Nephron progenitor cell (in vitro differentiated cells): Measurements from ENCODE around the gene LIME1.

Experiments used
- DNase-seq: peaks from one replicate; pipeline ENCODE4 v3.0.0; 2021
- H3K27ac Mint-ChIP-seq: 2 replicates; pipeline ENCODE4 v1.8.0; 2021; ENCODE audit warnings: mild to moderate bottlenecking, moderate library complexity, mixed read lengths
- H3K27me3 Mint-ChIP-seq: 2 replicates; pipeline ENCODE4 v1.8.0; 2021; ENCODE audit warnings: mild to moderate bottlenecking, low read depth, mixed read lengths; ENCODE audit not compliant: poor library complexity
- H3K36me3 Mint-ChIP-seq: 2 replicates; pipeline ENCODE4 v1.8.0; 2021; ENCODE audit warnings: low read depth, mixed read lengths
- H3K4me1 Mint-ChIP-seq: 2 replicates; pipeline ENCODE4 v1.8.0; 2021; ENCODE audit warnings: mixed read lengths
- H3K4me3 Mint-ChIP-seq: 2 replicates; pipeline ENCODE4 v1.8.0; 2021; ENCODE audit warnings: mild to moderate bottlenecking, moderate library complexity, mixed read lengths
- H3K9me3 Mint-ChIP-seq: 2 replicates; pipeline ENCODE4 v1.8.0; 2021; ENCODE audit warnings: mild to moderate bottlenecking, moderate library complexity, mixed read lengths
- TF ChIP-seq, protein P1 (sequence below): fragments of 200-600 bp; sonication (generic); IDR thresholded peaks from 2 replicates; pipeline ENCODE4 v1.5.0; 2021; ENCODE audit warnings: antibody characterized with exemption

The LIME1 gene

DNA sequence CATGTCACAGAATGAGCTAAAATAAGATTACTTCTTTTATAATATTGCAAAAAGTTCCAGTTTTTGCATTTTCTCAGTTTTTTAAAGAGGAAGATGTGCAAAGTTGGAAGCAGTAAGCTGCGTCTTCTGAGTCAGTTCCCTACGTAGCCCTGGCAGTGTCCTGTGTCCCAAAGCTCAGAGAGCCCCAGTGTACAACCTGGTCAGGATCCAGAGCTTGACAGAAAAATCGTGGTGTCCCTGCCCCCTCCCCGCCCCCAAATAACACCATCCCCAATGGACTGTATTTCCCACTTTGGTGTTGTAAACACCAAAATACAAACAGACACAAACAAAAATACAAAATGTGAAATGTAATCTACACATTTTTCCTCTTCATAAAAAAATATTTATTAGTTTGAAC is 7.7 kb downstream of the LIME1 start:
- H3K36me3 Mint-ChIP-seq = peaks cover 10% of the 10 kb centered on the region
- no peaks in the 10 kb centered on the region for H3K9me3 Mint-ChIP-seq
- no peak overlapping the region for H3K4me3 Mint-ChIP-seq
- no peaks in the 10 kb centered on the region for H3K27me3 Mint-ChIP-seq
- peaks cover 14% of the 10 kb centered on the region for H3K4me1 Mint-ChIP-seq
- no peak for DNase-seq
- peak overlapping the region; percentile 92 for H3K27ac Mint-ChIP-seq
- TF ChIP-seq, protein P1, sequence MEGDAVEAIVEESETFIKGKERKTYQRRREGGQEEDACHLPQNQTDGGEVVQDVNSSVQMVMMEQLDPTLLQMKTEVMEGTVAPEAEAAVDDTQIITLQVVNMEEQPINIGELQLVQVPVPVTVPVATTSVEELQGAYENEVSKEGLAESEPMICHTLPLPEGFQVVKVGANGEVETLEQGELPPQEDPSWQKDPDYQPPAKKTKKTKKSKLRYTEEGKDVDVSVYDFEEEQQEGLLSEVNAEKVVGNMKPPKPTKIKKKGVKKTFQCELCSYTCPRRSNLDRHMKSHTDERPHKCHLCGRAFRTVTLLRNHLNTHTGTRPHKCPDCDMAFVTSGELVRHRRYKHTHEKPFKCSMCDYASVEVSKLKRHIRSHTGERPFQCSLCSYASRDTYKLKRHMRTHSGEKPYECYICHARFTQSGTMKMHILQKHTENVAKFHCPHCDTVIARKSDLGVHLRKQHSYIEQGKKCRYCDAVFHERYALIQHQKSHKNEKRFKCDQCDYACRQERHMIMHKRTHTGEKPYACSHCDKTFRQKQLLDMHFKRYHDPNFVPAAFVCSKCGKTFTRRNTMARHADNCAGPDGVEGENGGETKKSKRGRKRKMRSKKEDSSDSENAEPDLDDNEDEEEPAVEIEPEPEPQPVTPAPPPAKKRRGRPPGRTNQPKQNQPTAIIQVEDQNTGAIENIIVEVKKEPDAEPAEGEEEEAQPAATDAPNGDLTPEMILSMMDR = no peak

DNA sequence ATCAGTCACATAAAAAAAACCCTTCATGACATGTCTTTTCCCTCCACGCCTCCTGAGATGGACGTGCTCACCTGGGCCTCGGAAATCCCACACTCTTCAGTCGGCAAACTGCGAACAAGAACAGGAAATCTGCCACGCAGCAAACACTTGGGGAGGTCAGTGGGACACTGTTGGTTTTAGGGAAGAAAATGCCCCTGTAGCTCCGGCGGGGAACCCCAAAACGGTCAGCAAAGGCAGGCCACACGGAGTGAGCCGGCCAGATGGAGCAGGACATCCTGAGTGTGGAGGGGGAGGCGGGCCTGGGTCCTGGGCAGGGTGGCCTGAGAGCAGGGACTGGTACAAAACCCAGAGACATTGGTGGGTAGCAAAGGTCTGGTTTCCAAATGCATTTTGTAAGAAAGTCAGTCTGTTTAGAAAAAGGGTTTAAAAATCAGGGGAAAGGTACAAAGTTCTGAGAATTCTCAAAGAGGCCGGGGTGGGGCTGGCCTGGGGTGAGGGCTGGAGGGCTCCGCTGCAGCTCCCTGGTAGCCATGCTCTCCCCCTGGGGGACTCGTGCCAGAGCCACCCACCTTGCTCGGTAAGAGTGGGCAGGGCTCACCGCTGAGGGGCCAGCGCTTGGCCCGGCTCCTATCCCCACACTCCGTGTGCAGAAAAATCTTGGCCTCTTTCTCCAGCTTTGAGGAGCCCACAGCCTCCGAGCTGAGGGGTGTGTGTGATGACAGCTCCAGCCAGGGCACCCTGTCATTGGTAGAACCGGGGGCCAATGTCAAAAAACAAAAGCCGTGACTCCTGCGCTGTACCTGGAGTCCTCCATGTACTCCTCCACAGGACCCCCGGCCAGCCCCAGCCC is 8.3 kb downstream of the LIME1 start:
- DNase-seq = no peak
- H3K4me3 Mint-ChIP-seq = no peak overlapping the region
- peaks cover 10% of the 10 kb centered on the region for H3K36me3 Mint-ChIP-seq
- no peaks in the 10 kb centered on the region for H3K9me3 Mint-ChIP-seq
- no peaks in the 10 kb centered on the region for H3K27me3 Mint-ChIP-seq
- TF ChIP-seq, protein P1 = no peak
- peak overlapping the region; percentile 68 for H3K27ac Mint-ChIP-seq
- H3K4me1 Mint-ChIP-seq = peaks cover 14% of the 10 kb centered on the region

DNA sequence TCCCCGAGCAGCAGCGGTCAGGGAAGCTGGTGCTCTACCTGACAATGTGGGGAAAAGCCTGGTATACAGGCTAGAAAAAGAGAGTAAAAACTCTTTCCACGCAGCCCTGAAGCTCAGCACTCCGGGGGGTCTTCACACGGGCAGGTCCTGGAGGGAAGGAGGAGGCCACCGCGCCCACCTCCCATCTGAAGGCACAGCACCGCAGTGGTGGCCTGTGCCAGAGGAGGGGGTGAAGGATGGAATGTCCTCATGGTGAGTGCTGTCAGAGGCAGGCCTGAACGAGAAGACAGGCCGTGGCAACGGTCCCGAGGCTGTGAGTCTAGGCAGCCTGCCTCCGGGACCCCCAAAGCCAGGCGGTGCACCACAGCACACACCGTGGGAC is 9.0 kb downstream of the LIME1 start:
- Mint-ChIP-seq H3K27ac (no peak overlapping the region), H3K9me3 (no peaks in the 10 kb centered on the region), H3K36me3 (peaks cover 10% of the 10 kb centered on the region), H3K27me3 (no peaks in the 10 kb centered on the region), H3K4me3 (no peak overlapping the region), H3K4me1 (peaks cover 14% of the 10 kb centered on the region)
- no peak for DNase-seq
- TF ChIP-seq, protein P1 = no peak

DNA sequence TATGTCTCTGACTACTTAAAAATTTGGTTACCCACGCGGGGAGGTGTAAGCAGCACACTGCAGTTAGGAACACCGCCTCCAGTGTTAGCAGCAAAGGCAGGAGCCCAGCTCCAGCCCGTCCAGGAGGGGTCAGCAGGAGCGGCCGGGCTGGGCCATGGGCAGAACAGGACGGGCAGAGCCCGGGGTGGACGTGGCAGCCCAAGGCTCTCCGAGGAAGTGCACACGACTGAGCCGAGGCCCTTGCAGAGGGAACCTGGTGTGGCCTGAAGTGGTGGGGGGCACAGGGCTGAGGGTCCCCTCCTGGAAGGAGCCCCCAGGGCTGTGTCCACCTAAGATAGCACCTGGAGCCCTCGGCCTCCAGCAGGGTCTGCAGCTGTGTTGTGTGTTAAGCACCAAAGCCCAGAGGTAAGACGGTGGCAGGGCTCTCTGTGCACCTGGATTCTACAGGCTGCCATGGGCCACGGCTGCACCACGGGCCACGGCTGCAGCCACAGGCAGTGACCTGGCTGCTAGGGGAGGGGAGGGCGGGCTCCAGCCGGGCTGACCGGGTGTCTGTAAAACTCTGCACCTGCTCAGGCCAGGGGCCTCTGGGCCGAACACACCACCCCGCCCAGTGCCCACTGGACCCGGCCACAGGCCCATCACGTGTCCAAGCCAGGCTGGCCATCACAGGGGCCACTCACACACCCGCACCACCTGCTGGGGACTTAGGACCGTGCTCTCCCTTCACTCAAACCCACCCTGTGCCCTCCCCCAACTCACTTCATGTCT is 9.7 kb downstream of the LIME1 start:
- no peak for DNase-seq
- no peaks in the 10 kb centered on the region for H3K27me3 Mint-ChIP-seq
- H3K27ac Mint-ChIP-seq = peak overlapping the region; percentile 86
- TF ChIP-seq, protein P1 = no peak
- H3K36me3 Mint-ChIP-seq = peaks cover 10% of the 10 kb centered on the region
- no peaks in the 10 kb centered on the region for H3K9me3 Mint-ChIP-seq
- H3K4me3 Mint-ChIP-seq = no peak overlapping the region
- H3K4me1 Mint-ChIP-seq = peaks cover 14% of the 10 kb centered on the region

DNA sequence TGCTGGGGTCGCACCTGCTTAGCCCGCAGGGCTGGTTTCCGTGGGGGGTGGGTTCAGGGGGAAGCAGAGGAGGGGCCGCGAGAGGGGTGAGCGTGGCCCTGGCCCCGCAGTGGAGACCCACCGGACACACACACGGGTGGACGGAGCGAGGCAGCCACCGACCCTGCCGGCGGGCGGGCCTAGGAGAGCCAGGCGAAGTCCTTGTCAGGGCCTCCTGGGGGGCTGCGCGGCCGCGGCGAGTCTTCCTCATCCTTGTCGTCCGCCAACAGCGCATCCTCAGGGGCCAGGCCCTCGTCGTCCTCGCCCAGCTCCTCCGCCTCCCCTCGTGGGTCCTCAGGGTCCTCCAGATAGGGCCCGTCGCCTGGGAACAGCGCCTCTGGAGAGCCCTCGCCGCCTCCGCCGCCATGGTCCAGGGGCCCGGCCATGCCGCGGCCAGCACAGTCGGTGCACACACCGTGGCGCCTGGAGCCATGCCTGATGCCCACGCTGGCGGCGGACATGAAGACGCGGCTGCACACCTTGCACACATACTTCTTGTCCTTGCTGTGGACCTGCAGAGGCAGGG is 10.4 kb downstream of the LIME1 start:
- no peak overlapping the region for H3K4me3 Mint-ChIP-seq
- H3K27me3 Mint-ChIP-seq = no peaks in the 10 kb centered on the region
- H3K27ac Mint-ChIP-seq = no peak overlapping the region
- TF ChIP-seq, protein P1 = no peak
- peaks cover 14% of the 10 kb centered on the region for H3K4me1 Mint-ChIP-seq
- H3K9me3 Mint-ChIP-seq = no peaks in the 10 kb centered on the region
- peaks cover 10% of the 10 kb centered on the region for H3K36me3 Mint-ChIP-seq
- DNase-seq = no peak
